Dermis microvascular lymphatic vessel endothelial cell (primary cell): ENCODE results near the gene NR5A2. TPM values are rescaled to one million over a fixed set of nuclear protein-coding genes. Genes with fewer than 3 reads are reported as not detected.

Source experiments
- DNase-seq, 2 donors: peaks; one replicate each; pipeline versions ENCODE4 v3.0.0 to v3.0.0-alpha.2; 2010; ENCODE audit warnings: low read depth in 2 of 2
- total RNA-seq: library from RNA; depleted of rRNA; stranded (reverse); fragments of >200 nt; gene quantifications from 2 replicates; pipeline ENCODE4 v1.2.1, GENCODE V29; 2014

The NR5A2 gene
- total RNA-seq, 1 donor from 2014 or later: 4.9 TPM

- DNase-seq: no peak
Measured at GRCh38 chr1:200198236-200198635, 170.7 kb downstream of the NR5A2 start.

GRCh38 chr1:200205216-200205995 is 177.9 kb downstream of the NR5A2 start:
- no peak for DNase-seq

- no peak for DNase-seq
Measured at GRCh38 chr1:200206340-200206739, 178.8 kb downstream of the NR5A2 start.

- DNase-seq: no peak
Measured at GRCh38 chr1:200206761-200207160, 179.3 kb downstream of the NR5A2 start.

GRCh38 chr1:200207711-200208126 is 180.2 kb downstream of the NR5A2 start:
- DNase-seq: no peak

- DNase-seq: no peak
Measured at GRCh38 chr1:200211157-200211556, 183.6 kb downstream of the NR5A2 start.

GRCh38 chr1:200213392-200213791 is 185.9 kb downstream of the NR5A2 start:
- DNase-seq: no peak

GRCh38 chr1:200213921-200214320 is 186.4 kb downstream of the NR5A2 start:
- no peak for DNase-seq

GRCh38 chr1:200215350-200215749 is 187.8 kb downstream of the NR5A2 start:
- no peak for DNase-seq

- DNase-seq: no peak
Measured at GRCh38 chr1:200217703-200218102, 190.2 kb downstream of the NR5A2 start.

GRCh38 chr1:200221614-200222282 is 194.2 kb downstream of the NR5A2 start:
- no peak for DNase-seq

- no peak for DNase-seq
Measured at GRCh38 chr1:200223207-200223606, 195.7 kb downstream of the NR5A2 start.

GRCh38 chr1:200223613-200224012 is 196.1 kb downstream of the NR5A2 start:
- DNase-seq: no peak

- no peak for DNase-seq
Measured at GRCh38 chr1:200224315-200224714, 196.8 kb downstream of the NR5A2 start.

GRCh38 chr1:200226268-200226968 is 198.9 kb downstream of the NR5A2 start:
- peak in 1 of 2 donors; percentile 17 for DNase-seq

- DNase-seq: no peak
Measured at GRCh38 chr1:200226969-200227303, 199.4 kb downstream of the NR5A2 start.
